ENCODE data around the gene ENTPD1.

ENTPD1 gene

DNA sequence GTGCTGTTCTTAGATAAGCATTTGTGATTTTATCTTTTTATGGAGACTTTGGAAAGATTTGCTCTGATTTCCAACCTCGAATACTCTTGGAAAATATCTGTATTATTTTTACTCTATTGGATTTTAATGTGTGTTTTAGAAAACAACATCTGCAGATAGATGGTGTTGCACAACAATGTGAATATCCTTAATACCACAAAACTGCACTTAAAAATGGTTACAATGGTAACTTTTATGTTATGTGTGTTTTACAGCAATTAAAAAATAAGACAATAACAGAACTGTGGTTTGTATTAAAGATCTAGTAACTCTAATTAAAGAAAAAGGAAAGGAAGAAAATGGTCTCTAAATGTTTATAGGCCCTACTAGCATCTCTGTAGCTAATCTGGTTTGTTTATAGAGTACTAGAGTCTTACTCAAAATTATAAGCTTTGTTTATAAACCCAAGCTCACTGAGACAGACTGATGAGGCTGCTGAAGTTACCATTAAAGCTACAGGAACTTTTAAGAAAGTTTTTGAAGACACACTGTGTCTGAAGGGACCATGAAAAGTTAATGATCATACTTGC lies 77.2 kb downstream of the ENTPD1 start:
- no peak for DNase-seq

GRCh38 chr10:95834406-95834805 lies 78.4 kb downstream of the ENTPD1 start:
- DNase-seq = no peak

DNA sequence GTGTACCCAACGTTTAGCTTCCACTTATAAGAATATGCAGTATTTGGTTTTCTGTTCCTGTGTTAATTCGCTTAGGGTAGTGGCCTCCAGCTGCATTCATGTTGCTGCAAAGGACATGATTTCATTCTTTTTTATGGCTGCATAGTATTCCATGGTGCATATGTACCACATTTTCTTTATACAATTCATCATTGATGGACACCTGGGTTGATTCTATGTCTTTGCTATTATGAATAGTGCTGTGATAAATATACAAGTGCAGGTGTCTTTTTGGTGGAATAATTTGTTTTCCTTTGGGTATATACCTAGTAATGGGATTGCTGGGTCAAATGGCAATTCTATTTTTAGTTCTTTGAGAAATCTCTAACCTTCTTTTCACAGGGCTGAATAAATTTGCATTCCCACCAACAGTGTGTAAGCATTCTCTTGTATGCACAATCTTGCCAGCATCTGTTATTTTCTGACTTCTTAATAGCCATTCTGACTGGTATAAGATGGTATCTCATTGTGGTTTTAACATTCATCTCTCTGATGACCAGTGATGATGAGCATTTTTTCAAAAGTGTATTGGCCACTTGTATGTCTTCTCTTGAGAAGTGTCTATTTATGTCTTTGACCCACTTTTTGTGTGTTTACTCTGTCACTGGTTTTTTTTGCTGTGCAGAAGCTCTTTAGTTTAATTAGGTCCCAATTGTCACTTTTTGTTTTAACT lies 79.3 kb downstream of the ENTPD1 start:
- no peak for DNase-seq

GRCh38 chr10:95835911-95836310 lies 79.9 kb downstream of the ENTPD1 start:
- no peak for DNase-seq

GRCh38 chr10:95836610-95837355 lies 80.8 kb downstream of the ENTPD1 start:
- no peak for DNase-seq

GRCh38 chr10:95837356-95837776 lies 81.4 kb downstream of the ENTPD1 start:
- DNase-seq = no peak

GRCh38 chr10:95837783-95838182 lies 81.8 kb downstream of the ENTPD1 start:
- no peak for DNase-seq

GRCh38 chr10:95840121-95840520 lies 84.2 kb downstream of the ENTPD1 start:
- DNase-seq = no peak

- no peak for DNase-seq
Observed at GRCh38 chr10:95840681-95841080, 84.7 kb downstream of the ENTPD1 start.

DNA sequence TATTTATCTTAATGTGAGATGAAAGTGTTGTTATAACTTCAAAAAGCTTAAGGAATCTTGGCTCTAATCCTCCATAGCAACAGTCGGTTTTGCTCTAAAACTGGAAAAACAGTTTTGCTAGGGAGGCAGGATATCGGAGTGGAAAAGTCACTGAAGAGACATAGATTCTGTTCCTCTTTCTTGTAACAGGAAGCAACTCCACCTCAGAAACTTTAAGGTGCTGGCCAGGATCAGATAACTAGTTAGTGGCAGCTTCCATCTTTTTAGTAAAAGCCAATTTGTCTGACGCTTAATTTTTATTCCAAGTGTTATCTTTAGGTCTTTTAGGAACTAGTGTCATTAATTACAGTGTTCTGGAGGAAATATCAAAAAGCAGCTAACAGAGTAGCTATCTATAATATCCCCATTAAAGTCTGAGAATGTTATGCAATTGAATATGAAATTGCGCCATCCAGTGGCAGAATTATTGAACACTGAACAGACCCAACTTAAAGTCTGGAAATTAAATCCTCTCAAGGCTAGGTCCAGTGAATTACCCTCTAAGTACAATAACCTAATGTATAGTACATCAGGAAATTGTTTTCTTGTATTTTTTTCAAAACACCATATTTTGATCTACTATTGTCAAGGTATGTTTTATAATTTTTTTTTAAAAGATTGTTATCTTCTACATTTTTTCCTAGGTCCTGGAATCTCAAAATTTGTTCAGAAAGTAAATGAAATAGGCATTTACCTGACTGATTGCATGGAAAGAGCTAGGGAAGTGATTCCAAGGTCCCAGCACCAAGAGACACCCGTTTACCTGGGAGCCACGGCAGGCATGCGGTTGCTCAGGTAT lies 85.9 kb downstream of the ENTPD1 start:
- no peak for DNase-seq

GRCh38 chr10:95845411-95845810 lies 89.4 kb downstream of the ENTPD1 start:
- no peak for DNase-seq

DNA sequence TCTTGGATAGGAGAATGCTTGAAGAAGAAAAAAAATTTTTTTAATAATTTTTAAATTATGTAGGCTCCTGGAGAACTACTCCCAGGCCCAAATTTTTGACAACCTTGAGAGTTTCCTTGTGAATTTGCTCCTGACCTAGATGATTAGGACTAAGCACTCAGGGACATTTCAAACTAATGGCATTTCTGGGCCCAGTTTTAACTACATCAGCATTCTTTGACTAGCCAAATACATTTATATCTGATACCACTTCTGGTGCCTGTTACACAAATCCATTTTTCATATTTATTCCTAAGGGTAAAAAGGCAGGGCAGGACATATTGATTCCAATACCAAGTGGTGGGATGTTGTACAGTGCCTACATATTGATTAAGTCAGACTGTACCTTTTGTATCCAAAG lies 91.0 kb downstream of the ENTPD1 start:
- DNase-seq = no peak

- DNase-seq = no peak
Observed at GRCh38 chr10:95848841-95849240, 92.9 kb downstream of the ENTPD1 start.

DNA sequence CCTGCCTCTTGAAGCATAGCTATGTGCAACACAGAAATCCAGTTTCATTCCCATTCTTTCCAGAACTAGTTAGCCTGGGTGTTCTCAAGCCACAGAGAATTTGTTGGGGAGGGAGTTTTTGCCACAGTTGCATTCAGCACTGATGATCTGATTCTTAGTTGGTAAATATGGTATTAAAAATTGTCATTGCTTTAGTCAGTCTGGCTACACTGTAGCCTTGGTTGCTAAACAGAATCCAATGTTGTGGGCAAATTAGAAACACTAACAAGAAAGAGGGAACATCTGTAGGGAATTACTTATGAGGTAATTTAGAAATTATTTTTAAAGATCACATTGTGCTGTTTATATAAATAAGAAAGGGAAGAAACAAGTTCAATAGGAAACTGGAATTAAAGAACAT lies 94.8 kb downstream of the ENTPD1 start:
- DNase-seq = no peak

DNA sequence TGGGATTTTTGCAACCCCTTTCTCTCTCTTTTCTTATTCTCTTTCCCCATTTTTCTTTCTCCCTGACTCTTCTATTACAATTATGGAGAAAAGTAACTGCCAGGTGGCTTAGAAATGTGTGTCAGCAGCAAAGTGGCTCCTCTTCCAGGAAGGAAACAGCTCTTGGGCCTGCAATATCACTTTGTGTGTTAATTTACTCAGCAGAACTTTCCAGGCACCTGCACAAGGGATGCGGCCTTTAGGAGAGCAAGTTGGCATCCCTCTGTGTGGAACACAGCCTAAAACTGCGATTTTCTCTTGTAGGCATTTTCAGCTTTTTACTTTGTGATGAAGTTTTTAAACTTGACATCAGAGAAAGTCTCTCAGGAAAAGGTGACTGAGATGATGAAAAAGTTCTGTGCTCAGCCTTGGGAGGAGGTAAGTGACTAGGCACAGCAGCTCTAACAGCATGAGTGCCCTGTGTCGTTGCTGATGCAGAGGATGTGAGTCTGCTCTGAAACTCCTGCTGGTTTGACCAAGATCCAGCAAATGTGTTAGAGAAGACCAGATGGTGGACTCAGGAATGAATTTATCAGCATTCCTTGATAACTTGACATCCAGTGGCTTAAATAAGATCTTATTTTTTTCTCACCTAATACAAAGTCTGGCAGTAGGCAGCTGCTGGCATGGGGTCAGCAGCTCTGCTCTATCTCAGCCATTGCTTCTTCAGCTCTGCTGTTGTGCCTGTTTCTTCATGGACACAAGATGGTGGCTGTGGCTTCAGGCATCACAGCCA lies 104.4 kb downstream of the ENTPD1 start:
- DNase-seq = no peak

DNA sequence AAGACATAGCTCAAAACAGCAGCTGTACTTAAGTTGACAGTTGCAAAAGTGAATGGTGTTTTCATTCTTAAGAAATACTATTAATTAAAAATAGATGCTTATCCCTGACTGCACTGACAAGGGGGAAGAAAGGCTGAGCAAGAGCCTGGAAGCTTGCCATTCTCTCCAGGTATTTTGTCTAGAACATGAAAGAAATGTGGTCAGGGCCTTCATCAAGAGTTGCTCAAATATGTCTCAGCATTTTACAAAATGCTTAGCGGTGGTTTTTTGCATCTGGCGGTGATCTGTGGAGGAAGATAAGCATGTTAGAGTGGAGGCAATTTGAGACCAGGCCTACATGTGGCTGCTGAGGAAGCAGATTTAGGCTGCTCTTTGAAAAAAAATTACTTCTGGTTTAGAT lies 105.4 kb downstream of the ENTPD1 start:
- DNase-seq = no peak

GRCh38 chr10:95864906-95865813 lies 109.2 kb downstream of the ENTPD1 start:
- DNase-seq = no peak

DNA sequence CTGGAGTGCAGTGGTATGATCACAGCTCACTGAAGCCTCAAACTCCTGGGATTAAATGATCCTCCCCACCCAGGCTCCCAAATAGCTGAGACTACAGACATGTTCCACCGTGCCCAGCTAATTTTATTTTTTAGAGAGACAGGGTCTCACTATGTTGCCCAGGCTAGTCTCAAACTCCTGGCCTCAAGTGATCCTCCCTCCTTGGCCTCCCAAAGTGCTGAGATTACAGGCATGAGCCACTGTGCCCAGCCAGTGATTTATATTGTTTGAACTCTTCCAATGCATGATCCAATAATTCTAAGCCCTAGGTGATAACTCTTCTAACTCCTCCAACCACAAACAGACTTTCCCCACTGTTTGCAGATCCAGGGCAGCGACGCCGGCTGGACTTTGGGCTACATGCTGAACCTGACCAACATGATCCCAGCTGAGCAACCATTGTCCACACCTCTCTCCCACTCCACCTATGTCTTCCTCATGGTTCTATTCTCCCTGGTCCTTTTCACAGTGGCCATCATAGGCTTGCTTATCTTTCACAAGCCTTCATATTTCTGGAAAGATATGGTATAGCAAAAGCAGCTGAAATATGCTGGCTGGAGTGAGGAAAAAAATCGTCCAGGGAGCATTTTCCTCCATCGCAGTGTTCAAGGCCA lies 110.0 kb downstream of the ENTPD1 start:
- no peak for DNase-seq

GRCh38 chr10:95866467-95866842 lies 110.5 kb downstream of the ENTPD1 start:
- no peak for DNase-seq

DNA sequence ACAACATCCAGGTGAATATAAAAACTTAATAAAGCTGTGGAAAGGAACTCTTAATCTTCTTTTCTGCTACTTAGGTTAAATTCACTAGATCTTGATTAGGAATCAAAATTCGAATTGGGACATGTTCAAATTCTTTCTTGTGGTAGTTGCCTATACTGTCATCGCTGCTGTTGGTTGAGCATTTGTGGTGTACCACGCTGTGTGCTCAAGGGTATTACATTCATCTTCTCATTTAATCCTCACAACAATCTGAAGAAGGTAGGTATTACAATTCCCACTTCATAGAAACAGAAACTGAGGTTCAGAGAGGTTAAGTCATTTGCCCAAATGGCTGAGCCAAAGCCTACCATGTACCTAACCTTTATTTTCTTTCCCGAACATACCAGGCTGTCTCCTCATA lies 111.9 kb downstream of the ENTPD1 start:
- no peak for DNase-seq

DNA sequence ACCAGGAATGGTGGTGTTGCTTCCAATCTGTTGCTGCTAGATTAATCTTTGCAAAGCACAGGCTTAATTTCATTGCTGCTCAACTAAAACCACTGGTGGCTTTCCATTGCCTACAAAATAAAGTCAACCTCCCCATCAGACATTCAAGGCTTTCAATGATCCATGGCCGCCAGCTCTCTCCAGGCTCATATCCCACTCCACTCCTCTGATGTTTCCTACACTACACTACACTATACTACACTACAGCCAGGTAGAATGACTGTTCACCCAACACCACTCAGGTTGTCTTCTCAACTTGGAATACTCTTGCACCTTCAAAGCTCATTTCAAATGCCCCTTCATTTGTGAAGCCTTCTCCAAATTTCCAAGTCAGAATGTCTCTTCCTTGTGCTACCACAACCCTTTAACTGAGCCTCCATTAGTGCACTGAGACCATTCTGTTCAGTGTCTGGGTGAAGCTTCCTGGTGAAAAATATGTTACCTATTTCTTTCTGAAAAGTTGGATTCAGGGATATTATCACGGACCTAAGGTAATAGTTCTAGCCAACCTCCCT lies 116.3 kb downstream of the ENTPD1 start:
- DNase-seq = no peak

Data from NCI-H1417 treated with DMSO at 0.1 percent for 48 hours (cell line).